ENCODE data around the gene ADAM11.

- no peak for TF ChIP-seq ZNF274 (IDR thresholded peaks at IDR 0.05; ENCODE audit: low read depth, low read length)
- TF ChIP-seq YY1 (IDR thresholded peaks at IDR 0.05; ENCODE audit: insufficient read depth, insufficient read length), result no peak
- TF ChIP-seq SUZ12 (IDR thresholded peaks at IDR 0.05; ENCODE audit: extremely low read depth, insufficient read depth, insufficient read length), result no peak
These were observed 7.2 kb downstream of the ADAM11 start for GRCh38 chr17:44765965-44766364.
